SU-DHL-6 (cell line): ENCODE results near the gene SAMD11.

ENCODE experiments used
- H2AFZ ChIP-seq: fragments of 200-600 bp; sonication (generic); 2 replicates; pipeline ENCODE4 v1.6.1; 2014; ENCODE audit warnings: low read depth, mild to moderate bottlenecking, moderate library complexity, mixed read lengths, antibody characterized with exemption, low read length; ENCODE audit not compliant: severe bottlenecking
- H3F3A ChIP-seq: fragments of 200-600 bp; shearing (Covaris generic); 2 replicates; pipeline ENCODE4 v1.6.0; 2016; ENCODE audit warnings: antibody characterized with exemption, mild to moderate bottlenecking; ENCODE audit not compliant: insufficient read depth
- H3K27ac ChIP-seq: fragments of 200-600 bp; sonication (generic); 2 replicates; pipeline ENCODE4 v1.5.1; 2016; ENCODE audit warnings: low read depth, mild to moderate bottlenecking, low read length, moderate library complexity, mixed read lengths
- H3K27me3 ChIP-seq: fragments of 200-600 bp; sonication (generic), shearing (Covaris generic); 2 replicates; pipeline ENCODE4 v1.6.0; 2014; ENCODE audit warnings: mild to moderate bottlenecking, low read length
- H3K36me3 ChIP-seq: fragments of 200-600 bp; sonication (generic); 2 replicates; pipeline ENCODE4 v1.6.1; 2014; ENCODE audit warnings: mild to moderate bottlenecking, low read length, mixed read lengths
- H3K4me2 ChIP-seq: fragments of 300-600, 200-600 bp; shearing (Covaris generic), sonication (generic); 2 replicates; pipeline ENCODE4 v1.6.0; 2014; ENCODE audit warnings: low read length, low read depth, mild to moderate bottlenecking; ENCODE audit not compliant: poor library complexity, severe bottlenecking
- H3K4me3 ChIP-seq: fragments of 200-600 bp; sonication (generic); 2 replicates; pipeline ENCODE4 v1.5.1; 2014; ENCODE audit warnings: antibody characterized with exemption, low read length, mild to moderate bottlenecking, mixed read lengths; ENCODE audit not compliant: insufficient read depth, poor library complexity, severe bottlenecking
- H3K79me2 ChIP-seq: fragments of 200-600 bp; sonication (generic); 2 replicates; pipeline ENCODE4 v1.6.1; 2014; ENCODE audit warnings: mild to moderate bottlenecking, low read length, moderate library complexity; ENCODE audit not compliant: insufficient read depth
- H3K9ac ChIP-seq: fragments of 200-600 bp; sonication (generic); 2 replicates; pipeline ENCODE4 v1.7.0; 2014; ENCODE audit warnings: mild to moderate bottlenecking, low read length
- H3K9me2 ChIP-seq: fragments of 200-600 bp; sonication (generic); replicated peaks from 2 replicates; pipeline ENCODE4 v1.6.1; 2014; ENCODE audit warnings: low read length; ENCODE audit not compliant: insufficient read depth
- H3K9me3 ChIP-seq: fragments of 200-600 bp; sonication (generic); 2 replicates; pipeline ENCODE4 v1.6.1; 2014; ENCODE audit warnings: low read length, mixed read lengths; ENCODE audit not compliant: insufficient read depth
- H4K20me1 ChIP-seq: fragments of 200-600 bp; sonication (generic); 2 replicates; pipeline ENCODE4 v1.6.1; 2014; ENCODE audit warnings: low read depth, mild to moderate bottlenecking, antibody characterized with exemption, low read length, moderate library complexity, mixed read lengths
- CTCF ChIP-seq: fragments of 200-600 bp; sonication (generic); IDR thresholded peaks from one replicate; pipeline ENCODE4 v1.5.1; 2017; ENCODE audit warnings: antibody characterized with exemption, mild to moderate bottlenecking, low read length, moderate library complexity; ENCODE audit not compliant: insufficient read depth, poor library complexity, severe bottlenecking
- EZH2phosphoT487 ChIP-seq: fragments of 200-600 bp; sonication (generic), shearing (Covaris generic); conservative IDR thresholded peaks from 2 replicates; pipeline ENCODE4 v1.6.1; 2018; ENCODE audit warnings: mild to moderate bottlenecking, antibody characterized with exemption, low read length, moderate library complexity, mixed read lengths

Gene SAMD11

GRCh38 chr1:917466-918091 is 6.1 kb upstream of the SAMD11 start:
- Histone ChIP-seq H2AFZ (no peak overlapping the region), H3K9me3 (no peaks in the 10 kb centered on the region), H3K79me2 (no peaks in the 10 kb centered on the region), H3K27me3 (no peaks in the 10 kb centered on the region), H3K9ac (no peak overlapping the region), H3F3A (no peaks in the 10 kb centered on the region), H3K4me3 (no peak overlapping the region), H3K9me2 (no peaks in the 10 kb centered on the region), H3K36me3 (no peaks in the 10 kb centered on the region), H3K4me2 (no peak overlapping the region), H3K27ac (no peak overlapping the region), H4K20me1 (no peaks in the 10 kb centered on the region)
- TF ChIP-seq CTCF: no peak

- Histone ChIP-seq H3K27ac (no peak overlapping the region), H3F3A (no peaks in the 10 kb centered on the region), H2AFZ (no peak overlapping the region), H3K36me3 (no peaks in the 10 kb centered on the region), H3K9me2 (no peaks in the 10 kb centered on the region), H3K27me3 (no peaks in the 10 kb centered on the region), H4K20me1 (no peaks in the 10 kb centered on the region), H3K79me2 (no peaks in the 10 kb centered on the region), H3K9me3 (no peaks in the 10 kb centered on the region), H3K4me3 (no peak overlapping the region), H3K4me2 (no peak overlapping the region), H3K9ac (no peak overlapping the region)
- TF ChIP-seq EZH2phosphoT487 (no peak), CTCF (no peak)
Observed at GRCh38 chr1:918353-918752, 5.4 kb upstream of the SAMD11 start.

- Histone ChIP-seq H3K9me3 (no peaks in the 10 kb centered on the region), H3K9me2 (no peaks in the 10 kb centered on the region), H3K4me3 (no peak overlapping the region), H3K4me2 (no peak overlapping the region), H2AFZ (no peak overlapping the region), H3K27me3 (no peaks in the 10 kb centered on the region), H3K79me2 (no peaks in the 10 kb centered on the region), H3K27ac (no peak overlapping the region), H3F3A (no peaks in the 10 kb centered on the region), H3K9ac (no peak overlapping the region), H4K20me1 (no peaks in the 10 kb centered on the region), H3K36me3 (no peaks in the 10 kb centered on the region)
- TF ChIP-seq CTCF (no peak), EZH2phosphoT487 (no peak)
Observed at GRCh38 chr1:918843-919242, 4.9 kb upstream of the SAMD11 start.
